ENCODE results near the gene RPL4.

DNA sequence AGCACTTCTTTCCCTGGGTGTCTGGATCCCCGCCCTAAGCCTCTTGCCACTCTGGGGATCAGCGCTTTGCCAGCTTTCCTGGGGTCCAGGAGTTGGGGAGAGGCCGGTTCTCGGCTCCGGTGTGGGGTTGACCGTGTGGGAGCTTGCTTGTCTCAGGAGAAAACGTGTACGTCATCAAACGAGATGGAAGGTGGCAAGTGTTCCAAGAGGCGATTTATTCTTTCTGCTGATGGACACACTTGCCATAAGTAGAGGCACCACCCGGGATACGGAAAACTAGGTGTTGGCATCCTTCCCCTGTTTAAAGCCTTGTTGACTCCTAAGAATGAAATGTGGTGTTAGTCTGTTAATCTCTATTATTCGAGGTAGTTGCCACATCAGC is 766 bp upstream of the RPL4 start:
- TF ChIP-seq, protein P1, sequence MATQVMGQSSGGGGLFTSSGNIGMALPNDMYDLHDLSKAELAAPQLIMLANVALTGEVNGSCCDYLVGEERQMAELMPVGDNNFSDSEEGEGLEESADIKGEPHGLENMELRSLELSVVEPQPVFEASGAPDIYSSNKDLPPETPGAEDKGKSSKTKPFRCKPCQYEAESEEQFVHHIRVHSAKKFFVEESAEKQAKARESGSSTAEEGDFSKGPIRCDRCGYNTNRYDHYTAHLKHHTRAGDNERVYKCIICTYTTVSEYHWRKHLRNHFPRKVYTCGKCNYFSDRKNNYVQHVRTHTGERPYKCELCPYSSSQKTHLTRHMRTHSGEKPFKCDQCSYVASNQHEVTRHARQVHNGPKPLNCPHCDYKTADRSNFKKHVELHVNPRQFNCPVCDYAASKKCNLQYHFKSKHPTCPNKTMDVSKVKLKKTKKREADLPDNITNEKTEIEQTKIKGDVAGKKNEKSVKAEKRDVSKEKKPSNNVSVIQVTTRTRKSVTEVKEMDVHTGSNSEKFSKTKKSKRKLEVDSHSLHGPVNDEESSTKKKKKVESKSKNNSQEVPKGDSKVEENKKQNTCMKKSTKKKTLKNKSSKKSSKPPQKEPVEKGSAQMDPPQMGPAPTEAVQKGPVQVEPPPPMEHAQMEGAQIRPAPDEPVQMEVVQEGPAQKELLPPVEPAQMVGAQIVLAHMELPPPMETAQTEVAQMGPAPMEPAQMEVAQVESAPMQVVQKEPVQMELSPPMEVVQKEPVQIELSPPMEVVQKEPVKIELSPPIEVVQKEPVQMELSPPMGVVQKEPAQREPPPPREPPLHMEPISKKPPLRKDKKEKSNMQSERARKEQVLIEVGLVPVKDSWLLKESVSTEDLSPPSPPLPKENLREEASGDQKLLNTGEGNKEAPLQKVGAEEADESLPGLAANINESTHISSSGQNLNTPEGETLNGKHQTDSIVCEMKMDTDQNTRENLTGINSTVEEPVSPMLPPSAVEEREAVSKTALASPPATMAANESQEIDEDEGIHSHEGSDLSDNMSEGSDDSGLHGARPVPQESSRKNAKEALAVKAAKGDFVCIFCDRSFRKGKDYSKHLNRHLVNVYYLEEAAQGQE (IDR thresholded peaks at IDR 0.05; ENCODE audit: insufficient replicate concordance, low read depth), result no peak
- TF ChIP-seq, protein P2, sequence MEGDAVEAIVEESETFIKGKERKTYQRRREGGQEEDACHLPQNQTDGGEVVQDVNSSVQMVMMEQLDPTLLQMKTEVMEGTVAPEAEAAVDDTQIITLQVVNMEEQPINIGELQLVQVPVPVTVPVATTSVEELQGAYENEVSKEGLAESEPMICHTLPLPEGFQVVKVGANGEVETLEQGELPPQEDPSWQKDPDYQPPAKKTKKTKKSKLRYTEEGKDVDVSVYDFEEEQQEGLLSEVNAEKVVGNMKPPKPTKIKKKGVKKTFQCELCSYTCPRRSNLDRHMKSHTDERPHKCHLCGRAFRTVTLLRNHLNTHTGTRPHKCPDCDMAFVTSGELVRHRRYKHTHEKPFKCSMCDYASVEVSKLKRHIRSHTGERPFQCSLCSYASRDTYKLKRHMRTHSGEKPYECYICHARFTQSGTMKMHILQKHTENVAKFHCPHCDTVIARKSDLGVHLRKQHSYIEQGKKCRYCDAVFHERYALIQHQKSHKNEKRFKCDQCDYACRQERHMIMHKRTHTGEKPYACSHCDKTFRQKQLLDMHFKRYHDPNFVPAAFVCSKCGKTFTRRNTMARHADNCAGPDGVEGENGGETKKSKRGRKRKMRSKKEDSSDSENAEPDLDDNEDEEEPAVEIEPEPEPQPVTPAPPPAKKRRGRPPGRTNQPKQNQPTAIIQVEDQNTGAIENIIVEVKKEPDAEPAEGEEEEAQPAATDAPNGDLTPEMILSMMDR (IDR thresholded peaks at IDR 0.05; ENCODE audit: insufficient read depth, low read length), result no peak
- TF ChIP-seq POLR2AphosphoS5 (IDR thresholded peaks at IDR 0.05; ENCODE audit: low read depth), result no peak
- no peak for TF ChIP-seq SPI1 (IDR thresholded peaks at IDR 0.05; ENCODE audit: borderline replicate concordance, low read depth)
- no peak for TF ChIP-seq GABPA (IDR thresholded peaks at IDR 0.05; ENCODE audit: low read depth)
